WTC11 (cell line): ENCODE data around the gene CSNK2A1. TPM values are rescaled to one million over a fixed set of nuclear protein-coding genes. Genes with fewer than 3 reads are reported as not detected.

Experiments used
- AR ChIP-seq: fragments of 250-450 bp; sonication (Bioruptor Pico); IDR thresholded peaks from 2 replicates; pipeline ENCODE4 v1.9.0; 2021; ENCODE audit warnings: mild to moderate bottlenecking
- CBFB ChIP-seq: sonication (generic); formaldehyde crosslinking; IDR thresholded peaks from 2 replicates; pipeline ENCODE4 v1.8.1; 2022; ENCODE audit warnings: mild to moderate bottlenecking, low read depth, missing genetic modification reagents
- CDX4 ChIP-seq: fragments of 250-450 bp; sonication (Bioruptor Pico); IDR thresholded peaks from 2 replicates; pipeline ENCODE4 v1.9.0; 2021; ENCODE audit warnings: moderate library complexity, mild to moderate bottlenecking, inconsistent platforms, borderline replicate concordance
- E2F4 ChIP-seq: sonication (generic); formaldehyde crosslinking; IDR thresholded peaks from 2 replicates; pipeline ENCODE4 v1.8.1; 2022; ENCODE audit warnings: low read depth, mild to moderate bottlenecking, moderate library complexity, missing genetic modification reagents, borderline replicate concordance
- GRHL2 ChIP-seq: fragments of 250-450 bp; sonication (Bioruptor Pico); IDR thresholded peaks from 2 replicates; pipeline ENCODE4 v1.8.0; 2022; ENCODE audit warnings: mild to moderate bottlenecking, moderate library complexity; ENCODE audit not compliant: insufficient replicate concordance, severe bottlenecking
- HMGXB4 ChIP-seq: sonication (generic); formaldehyde crosslinking; IDR thresholded peaks from 2 replicates; pipeline ENCODE4 v1.8.1; 2023; ENCODE audit warnings: mild to moderate bottlenecking, moderate library complexity, missing genetic modification reagents
- NFE2L1 ChIP-seq: sonication (generic); formaldehyde crosslinking; IDR thresholded peaks from 2 replicates; pipeline ENCODE4 v1.8.1; 2023; ENCODE audit warnings: missing genetic modification reagents
- NR1H2 ChIP-seq: sonication (generic); formaldehyde crosslinking; IDR thresholded peaks from 2 replicates; pipeline ENCODE4 v1.9.0; 2021; ENCODE audit warnings: mild to moderate bottlenecking, moderate library complexity, missing genetic modification reagents
- NR3C1 ChIP-seq: sonication (generic); formaldehyde crosslinking; conservative IDR thresholded peaks from 2 replicates; pipeline ENCODE4 v1.8.1; 2023; ENCODE audit warnings: low read depth, mild to moderate bottlenecking, missing genetic modification reagents
- OVOL2 ChIP-seq: fragments of 250-450 bp; sonication (Bioruptor Pico); IDR thresholded peaks from 2 replicates; pipeline ENCODE4 v1.9.0; 2021; ENCODE audit warnings: mild to moderate bottlenecking, borderline replicate concordance
- PREB ChIP-seq: sonication (generic); formaldehyde crosslinking; IDR thresholded peaks from 2 replicates; pipeline ENCODE4 v1.8.1; 2022; ENCODE audit warnings: mild to moderate bottlenecking, missing genetic modification reagents, moderate library complexity, borderline replicate concordance
- PRRX2 ChIP-seq: fragments of 250-450 bp; sonication (Bioruptor Pico); IDR thresholded peaks from 2 replicates; pipeline ENCODE4 v1.8.0; 2021; ENCODE audit warnings: mild to moderate bottlenecking
- RORB ChIP-seq: fragments of 250-450 bp; sonication (Bioruptor Pico); IDR thresholded peaks from 2 replicates; pipeline ENCODE4 v1.9.0; 2021; ENCODE audit warnings: mild to moderate bottlenecking
- SMAD3 ChIP-seq: sonication (generic); formaldehyde crosslinking; IDR thresholded peaks from 2 replicates; pipeline ENCODE4 v1.8.0; 2022; ENCODE audit warnings: missing genetic modification reagents, mild to moderate bottlenecking, borderline replicate concordance
- ZNF138 ChIP-seq: sonication (generic); formaldehyde crosslinking; conservative IDR thresholded peaks from 2 replicates; pipeline ENCODE4 v1.8.1; 2022; ENCODE audit warnings: mild to moderate bottlenecking, moderate library complexity, missing genetic modification reagents
- ZNF263 ChIP-seq: sonication (generic); formaldehyde crosslinking; IDR thresholded peaks from 2 replicates; pipeline ENCODE4 v1.8.1; 2022; ENCODE audit warnings: low read depth, mild to moderate bottlenecking, moderate library complexity, missing genetic modification reagents
- ZNF425 ChIP-seq: fragments of 250-450 bp; sonication (Bioruptor Pico); conservative IDR thresholded peaks from 2 replicates; pipeline ENCODE4 v1.9.0; 2021; ENCODE audit warnings: mild to moderate bottlenecking
- total RNA-seq: library from RNA; stranded (reverse); gene quantifications from 3 replicates; pipeline ENCODE4 v1.2.3, GENCODE V29; 2021

The CSNK2A1 gene
- total RNA-seq, 1 experiment from 2014 or later = 235 TPM

- no peak for TF ChIP-seq E2F4
- TF ChIP-seq OVOL2 (CRISPR knock-in tag) = no peak
- 0 out of 2 replicates have a peak, but pooled peaks have one; percentile 65 for TF ChIP-seq NR3C1 (CRISPR knock-in tag)
- no peak for TF ChIP-seq ZNF263
- TF ChIP-seq CDX4 = no peak
- TF ChIP-seq RORB (CRISPR knock-in tag) = no peak
- TF ChIP-seq SMAD3 (CRISPR knock-in tag) = no peak
- TF ChIP-seq CBFB (CRISPR knock-in tag) = peak; percentile 86; the same call in 1 of the 2 replicates
- peak; percentile 61; the same call in 1 of the 2 replicates for TF ChIP-seq HMGXB4
- TF ChIP-seq AR (CRISPR knock-in tag) = no peak
- no peak for TF ChIP-seq GRHL2 (CRISPR knock-in tag)
- no peak for TF ChIP-seq ZNF425
- no peak for TF ChIP-seq NFE2L1 (CRISPR knock-in tag)
- TF ChIP-seq PRRX2 = no peak
- no peak for TF ChIP-seq ZNF138 (CRISPR knock-in tag)
- no peak for TF ChIP-seq NR1H2 (CRISPR knock-in tag)
- TF ChIP-seq PREB (CRISPR knock-in tag) = no peak
These were observed at the start of gene CSNK2A1 (continued) for GRCh38 chr20:543369-544152.
